Mesenchymal stem cell (in vitro differentiated cells and primary cell): ENCODE results near the gene GNA12.

Experiments
- DNase-seq: peaks from one replicate; pipeline ENCODE4 v3.0.0-alpha.2; 2013
- H2AFZ ChIP-seq: one replicate; pipeline ENCODE4 v1.6.1; 2013; ENCODE audit warnings: low read depth, mild to moderate bottlenecking, control low read depth, inconsistent platforms, low read length, moderate library complexity
- H2AK5ac ChIP-seq: 2 replicates; pipeline ENCODE4 v1.6.1; 2013; ENCODE audit warnings: low read length, moderate library complexity, mild to moderate bottlenecking, inconsistent platforms; ENCODE audit not compliant: severe bottlenecking
- H2BK120ac ChIP-seq: one replicate; pipeline ENCODE4 v1.6.1; 2013; ENCODE audit warnings: low read depth, mild to moderate bottlenecking, inconsistent platforms, low read length, moderate library complexity
- H2BK12ac ChIP-seq, 2 experiments: one replicate each; pipeline ENCODE4 v1.6.1; 2013; ENCODE audit warnings: inconsistent platforms in 2 of 2, low read length in 2 of 2, mild to moderate bottlenecking in 2 of 2, moderate library complexity in 2 of 2, control low read depth in 1 of 2
- H2BK15ac ChIP-seq: one replicate; pipeline ENCODE4 v1.6.1; 2013; ENCODE audit warnings: mild to moderate bottlenecking, low read depth, inconsistent platforms; ENCODE audit not compliant: poor library complexity, severe bottlenecking
- H2BK5ac ChIP-seq: 2 replicates; pipeline ENCODE4 v1.6.1; 2013; ENCODE audit warnings: low read depth, mild to moderate bottlenecking, low read length, control low read depth, inconsistent platforms; ENCODE audit not compliant: poor library complexity, severe bottlenecking
- H3K14ac ChIP-seq, 2 experiments: one replicate each; pipeline ENCODE4 v1.6.1; 2013; ENCODE audit warnings: inconsistent platforms in 2 of 2, low read length in 2 of 2, control low read depth in 1 of 2, mild to moderate bottlenecking in 1 of 2, moderate library complexity in 1 of 2
- H3K18ac ChIP-seq, 2 experiments: one replicate each; pipeline ENCODE4 v1.6.1; 2013; ENCODE audit warnings: inconsistent platforms in 2 of 2, low read length in 2 of 2, control low read depth in 1 of 2, low read depth in 1 of 2, mild to moderate bottlenecking in 1 of 2
- H3K23ac ChIP-seq, 2 experiments: one replicate each; pipeline ENCODE4 v1.6.1; 2013; ENCODE audit warnings: inconsistent platforms in 2 of 2, low read length in 2 of 2, mild to moderate bottlenecking in 2 of 2, moderate library complexity in 2 of 2, control low read depth in 1 of 2
- H3K27ac ChIP-seq: 2 replicates; pipeline ENCODE4 v1.5.1; 2013; ENCODE audit warnings: mild to moderate bottlenecking, moderate library complexity, low read length, control low read depth, inconsistent platforms; ENCODE audit not compliant: poor library complexity, severe bottlenecking
- H3K27me3 ChIP-seq, 2 experiments: 2 replicates each; pipeline versions ENCODE4 v1.6.1 to v1.7.0; 2013; ENCODE audit warnings: low read length in 2 of 2, mild to moderate bottlenecking in 2 of 2, moderate library complexity in 2 of 2, control low read depth in 1 of 2, inconsistent platforms in 1 of 2; ENCODE audit not compliant: control insufficient read depth in 1 of 2, insufficient read depth in 1 of 2
- H3K36me3 ChIP-seq, 2 experiments: 2 replicates each; pipeline versions ENCODE4 v1.6.1 to v1.7.0; 2013; ENCODE audit warnings: low read length in 2 of 2, control low read depth in 1 of 2, inconsistent platforms in 1 of 2, low read depth in 1 of 2, mild to moderate bottlenecking in 1 of 2; ENCODE audit not compliant: insufficient read depth in 2 of 2, control insufficient read depth in 1 of 2
- H3K4ac ChIP-seq, 2 experiments: one replicate each; pipeline ENCODE4 v1.6.1; 2013; ENCODE audit warnings: inconsistent platforms in 2 of 2, low read length in 2 of 2, mild to moderate bottlenecking in 2 of 2, moderate library complexity in 2 of 2, control low read depth in 1 of 2, low read depth in 1 of 2
- H3K4me1 ChIP-seq: 2 replicates; pipeline ENCODE4 v1.6.1; 2013; ENCODE audit warnings: low read depth, low read length, control low read depth; ENCODE audit not compliant: control insufficient read depth, insufficient read depth
- H3K4me2 ChIP-seq: 2 replicates; pipeline ENCODE4 v1.6.1; 2013; ENCODE audit warnings: low read length, mild to moderate bottlenecking, inconsistent platforms; ENCODE audit not compliant: poor library complexity, severe bottlenecking
- H3K4me3 ChIP-seq, 2 experiments: 2 replicates each; pipeline versions ENCODE4 v1.5.1 to v1.7.0; 2013; ENCODE audit warnings: low read length in 2 of 2, mild to moderate bottlenecking in 2 of 2, control low read depth in 1 of 2, low read depth in 1 of 2; ENCODE audit not compliant: insufficient read depth in 1 of 2
- H3K79me1 ChIP-seq: replicated peaks from 2 replicates; pipeline ENCODE4 v1.6.1; 2013; ENCODE audit warnings: mild to moderate bottlenecking, control low read depth, low read length, inconsistent platforms; ENCODE audit not compliant: poor library complexity, severe bottlenecking
- H3K9ac ChIP-seq: 2 replicates; pipeline ENCODE4 v1.7.0; 2013; ENCODE audit warnings: mild to moderate bottlenecking, low read length, moderate library complexity
- H3K9me3 ChIP-seq: 2 replicates; pipeline ENCODE4 v1.7.0; 2013; ENCODE audit warnings: mild to moderate bottlenecking, low read length; ENCODE audit not compliant: control insufficient read depth
- H4K8ac ChIP-seq: one replicate; pipeline ENCODE4 v1.6.1; 2013; ENCODE audit warnings: inconsistent platforms, mild to moderate bottlenecking, low read length, moderate library complexity
- H4K91ac ChIP-seq: one replicate; pipeline ENCODE4 v1.6.1; 2013; ENCODE audit warnings: mild to moderate bottlenecking, low read length, inconsistent platforms
- WGBS: methylation state at CpG from one replicate; pipeline ENCODE4 v1.1.7; 2013; ENCODE audit warnings: mixed read lengths; 5-methylcytosine and 5-hydroxymethylcytosine counted together

Gene GNA12

GRCh38 chr7:2805213-2805944 is 38.7 kb downstream of the GNA12 start:
- no peak overlapping the region for H4K8ac ChIP-seq
- H2BK15ac ChIP-seq: no peak overlapping the region
- H3K9me3 ChIP-seq: no peaks in the 10 kb centered on the region
- peak overlapping the region; percentile 17 for H3K9ac ChIP-seq
- peaks cover 7% of the 10 kb centered on the region for H3K79me1 ChIP-seq
- H2BK12ac ChIP-seq: no peak overlapping the region
- 84% methylated on average over 12 of the region's 18 CpGs for WGBS
- H2AFZ ChIP-seq: no peak overlapping the region
- no peak overlapping the region for H3K23ac ChIP-seq
- no peak overlapping the region for H2AK5ac ChIP-seq
- DNase-seq: peak; percentile 74
- no peak overlapping the region for H3K14ac ChIP-seq
- H3K18ac ChIP-seq: peak overlapping the region; percentile 71 to 82
- no peak overlapping the region for H2BK5ac ChIP-seq
- H3K27ac ChIP-seq: no peak overlapping the region
- H3K4me1 ChIP-seq: peaks cover 28% of the 10 kb centered on the region
- H3K4ac ChIP-seq: peak overlapping the region in 1 of 2 experiments; percentile 4
- H3K4me2 ChIP-seq: no peak overlapping the region
- H3K27me3 ChIP-seq: no peaks in the 10 kb centered on the region
- H3K36me3 ChIP-seq: peaks cover 0 to 7% of the 10 kb centered on the region in 2 experiments
- H2BK120ac ChIP-seq: no peak overlapping the region
- H3K4me3 ChIP-seq: no peak overlapping the region
- H4K91ac ChIP-seq: peak overlapping the region; percentile 40

DNA sequence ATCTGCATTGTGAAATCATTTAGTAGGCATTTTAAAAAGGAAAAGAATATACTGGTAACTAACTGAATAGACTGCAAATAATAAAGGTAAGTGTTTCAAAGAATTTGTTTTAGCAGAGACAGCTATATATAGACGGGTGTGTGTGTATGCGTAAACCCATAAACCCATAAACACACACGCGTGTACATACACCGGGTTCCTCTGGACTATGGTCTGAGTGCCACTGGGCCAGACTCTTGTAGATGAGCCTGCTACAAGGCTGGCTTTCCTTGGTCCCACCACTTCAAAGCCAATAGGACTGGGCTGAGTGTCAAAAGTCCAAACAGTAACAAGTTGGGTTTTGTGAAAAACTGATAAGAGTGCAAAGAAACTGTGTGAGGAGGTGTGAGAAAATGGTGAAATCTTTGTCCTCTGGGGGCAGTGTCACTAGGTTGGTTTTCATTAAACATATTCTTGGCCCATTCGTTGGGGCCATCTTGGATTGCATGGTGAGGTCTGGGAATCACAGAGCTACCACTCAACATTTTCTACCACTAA is 39.8 kb downstream of the GNA12 start:
- H3K79me1 ChIP-seq: peaks cover 7% of the 10 kb centered on the region
- H3K4me2 ChIP-seq: no peak overlapping the region
- H4K8ac ChIP-seq: no peak overlapping the region
- no peak overlapping the region for H2AFZ ChIP-seq
- H3K4me3 ChIP-seq: no peak overlapping the region
- H3K9me3 ChIP-seq: no peaks in the 10 kb centered on the region
- peak overlapping the region; percentile 32 for H2AK5ac ChIP-seq
- no peak overlapping the region for H2BK120ac ChIP-seq
- H3K9ac ChIP-seq: no peak overlapping the region
- no peak overlapping the region for H2BK5ac ChIP-seq
- peak overlapping the region; percentile 50 to 75 for H2BK12ac ChIP-seq
- H3K36me3 ChIP-seq: peaks cover 0 to 7% of the 10 kb centered on the region in 2 experiments
- H3K23ac ChIP-seq: no peak overlapping the region
- H2BK15ac ChIP-seq: no peak overlapping the region
- peak overlapping the region in 1 of 2 experiments; percentile 45 for H3K18ac ChIP-seq
- H3K4me1 ChIP-seq: peaks cover 29% of the 10 kb centered on the region
- H4K91ac ChIP-seq: peak overlapping the region; percentile 64
- no peak for DNase-seq
- H3K27me3 ChIP-seq: no peaks in the 10 kb centered on the region
- H3K27ac ChIP-seq: no peak overlapping the region
- 96% methylated on average over 6 of the region's 6 CpGs for WGBS
- peak overlapping the region in 1 of 2 experiments; percentile 76 for H3K4ac ChIP-seq
- no peak overlapping the region for H3K14ac ChIP-seq

GRCh38 chr7:2803755-2804154 is 40.4 kb downstream of the GNA12 start:
- Histone ChIP-seq H3K9ac (peak overlapping the region; percentile 78), H3K4me3 (no peak overlapping the region), H2BK12ac (peak overlapping the region; percentile 12 to 40), H3K79me1 (peaks cover 3% of the 10 kb centered on the region), H2BK15ac (peak overlapping the region; percentile 32), H3K36me3 (peaks cover 0 to 3% of the 10 kb centered on the region in 2 experiments), H3K27ac (no peak overlapping the region), H3K9me3 (no peaks in the 10 kb centered on the region), H3K4me1 (peaks cover 26% of the 10 kb centered on the region), H4K91ac (no peak overlapping the region), H2AFZ (no peak overlapping the region), H3K18ac (no peak overlapping the region), H4K8ac (no peak overlapping the region), H3K27me3 (no peaks in the 10 kb centered on the region), H3K4ac (no peak overlapping the region), H3K4me2 (no peak overlapping the region), H3K23ac (no peak overlapping the region), H2BK5ac (no peak overlapping the region), H3K14ac (no peak overlapping the region), H2BK120ac (no peak overlapping the region), H2AK5ac (peak overlapping the region; percentile 71)
- 78% methylated on average over 4 of the region's 4 CpGs for WGBS
- DNase-seq: peak; percentile 52

- WGBS: 29% methylated on average over 2 of the region's 2 CpGs
- Histone ChIP-seq H3K4me2 (no peak overlapping the region), H2AK5ac (peak overlapping the region; percentile 7), H3K18ac (peak overlapping the region; percentile 63 to 91), H3K4me3 (peak overlapping the region in 1 of 2 experiments; percentile 61), H3K9ac (peak overlapping the region; percentile 78), H3K14ac (peak overlapping the region in 1 of 2 experiments; percentile 91), H2AFZ (no peak overlapping the region), H3K4me1 (peaks cover 25% of the 10 kb centered on the region), H4K91ac (peak overlapping the region; percentile 91), H3K79me1 (peaks cover 3% of the 10 kb centered on the region), H4K8ac (peak overlapping the region; percentile 92), H3K23ac (peak overlapping the region in 1 of 2 experiments; percentile 92), H2BK5ac (no peak overlapping the region), H2BK120ac (peak overlapping the region; percentile 58), H2BK12ac (peak overlapping the region; percentile 31 to 64), H3K27me3 (no peaks in the 10 kb centered on the region), H2BK15ac (peak overlapping the region; percentile 44), H3K27ac (peak overlapping the region; percentile 80), H3K36me3 (peaks cover 0 to 3% of the 10 kb centered on the region in 2 experiments), H3K4ac (peak overlapping the region; percentile 12 to 79), H3K9me3 (no peaks in the 10 kb centered on the region)
- DNase-seq: no peak
Measured at GRCh38 chr7:2803342-2803692, 40.8 kb downstream of the GNA12 start.
